ENCODE measurements around the gene GKN1. TPM values are rescaled to one million over a fixed set of nuclear protein-coding genes. Genes with fewer than 3 reads are reported as not detected.

GKN1 gene
- total RNA-seq, 2 experiments from 2014 or later, result not detected

GRCh38 chr2:68936889-68937288, 37.5 kb upstream of the GKN1 start:
- H3K4me3 Mint-ChIP-seq, result no peak overlapping the region
- no peak for TF ChIP-seq CTCF (IDR thresholded peaks at IDR 0.05)
- CTCF ChIA-PET, result interaction anchor here (1.0 kb wide), 1 partner anchor 11 kb away, joined by 3 read pairs; no protein-coding TSS in a partner anchor
- no peak for ATAC-seq (ENCODE audit: poor library complexity)
- Histone ChIP-seq H3K4me1 (ENCODE audit: insufficient read depth, low read length) (no peaks in the 10 kb centered on the region), H3K4me3 (ENCODE audit: low read length) (no peak overlapping the region), H3K9me3 (ENCODE audit: control insufficient read depth in 1 of 2, insufficient read depth in 1 of 2, low read length in 2 of 2) (no peaks in the 10 kb centered on the region), H3K36me3 (ENCODE audit: insufficient read depth, low read length) (no peaks in the 10 kb centered on the region), H3K27me3 (ENCODE audit: control insufficient read depth in 1 of 2, insufficient read depth in 2 of 2, low read length in 2 of 2) (peaks cover 0 to 4% of the 10 kb centered on the region in 2 experiments), H3K27ac (ENCODE audit: low read depth in 1 of 2, low read length in 2 of 2) (no peak overlapping the region)
- intact Hi-C loops (cut with DNase I, micrococcal nuclease), result no loop called here
- POLR2A ChIA-PET, result no interaction called here
- H3K27ac Mint-ChIP-seq, result no peak overlapping the region
- H3K36me3 Mint-ChIP-seq (ENCODE audit: low read depth), result no peaks in the 10 kb centered on the region
- DNase-seq, result no peak
- peaks cover 4% of the 10 kb centered on the region for H3K9me3 Mint-ChIP-seq
- peaks cover 16% of the 10 kb centered on the region for H3K27me3 Mint-ChIP-seq
- no peaks in the 10 kb centered on the region for H3K4me1 Mint-ChIP-seq (ENCODE audit: low read depth)

GRCh38 chr2:68937346-68938055, 36.9 kb upstream of the GKN1 start:
- no peaks in the 10 kb centered on the region for H3K4me1 Mint-ChIP-seq (ENCODE audit: low read depth)
- TF ChIP-seq CTCF (IDR thresholded peaks at IDR 0.05), result no peak
- no peak overlapping the region for H3K4me3 Mint-ChIP-seq
- H3K27ac ChIP-seq (ENCODE audit: low read depth in 1 of 2, low read length in 2 of 2), result no peak overlapping the region
- no peak for DNase-seq
- no peak for ATAC-seq (ENCODE audit: poor library complexity)
- H3K4me1 ChIP-seq (ENCODE audit: insufficient read depth, low read length), result no peaks in the 10 kb centered on the region
- H3K27ac Mint-ChIP-seq, result no peak overlapping the region
- CTCF ChIA-PET, result interaction anchor here (1.0 kb wide), 1 partner anchor 12 kb away, joined by 3 read pairs; no protein-coding TSS in a partner anchor
- H3K9me3 Mint-ChIP-seq, result peaks cover 4% of the 10 kb centered on the region
- intact Hi-C loops (cut with DNase I, micrococcal nuclease), result no loop called here
- H3K27me3 ChIP-seq (ENCODE audit: control insufficient read depth in 1 of 2, insufficient read depth in 2 of 2, low read length in 2 of 2), result peaks cover 0 to 4% of the 10 kb centered on the region in 2 experiments
- no peaks in the 10 kb centered on the region for H3K36me3 Mint-ChIP-seq (ENCODE audit: low read depth)
- no peaks in the 10 kb centered on the region for H3K9me3 ChIP-seq (ENCODE audit: control insufficient read depth in 1 of 2, insufficient read depth in 1 of 2, low read length in 2 of 2)
- no peaks in the 10 kb centered on the region for H3K36me3 ChIP-seq (ENCODE audit: insufficient read depth, low read length)
- POLR2A ChIA-PET, result no interaction called here
- no peak overlapping the region for H3K4me3 ChIP-seq (ENCODE audit: low read length)
- H3K27me3 Mint-ChIP-seq, result peaks cover 22% of the 10 kb centered on the region

GRCh38 chr2:68938938-68939337, 35.5 kb upstream of the GKN1 start:
- Mint-ChIP-seq H3K4me3 (no peak overlapping the region), H3K4me1 (ENCODE audit: low read depth) (peaks cover 4% of the 10 kb centered on the region), H3K36me3 (ENCODE audit: low read depth) (no peaks in the 10 kb centered on the region), H3K27ac (no peak overlapping the region), H3K27me3 (peaks cover 32% of the 10 kb centered on the region), H3K9me3 (peaks cover 4% of the 10 kb centered on the region)
- Histone ChIP-seq H3K36me3 (ENCODE audit: insufficient read depth, low read length) (no peaks in the 10 kb centered on the region), H3K27ac (ENCODE audit: low read depth in 1 of 2, low read length in 2 of 2) (no peak overlapping the region), H3K4me1 (ENCODE audit: insufficient read depth, low read length) (peaks cover 6% of the 10 kb centered on the region), H3K9me3 (ENCODE audit: control insufficient read depth in 1 of 2, insufficient read depth in 1 of 2, low read length in 2 of 2) (peaks cover 0 to 1% of the 10 kb centered on the region in 2 experiments), H3K27me3 (ENCODE audit: control insufficient read depth in 1 of 2, insufficient read depth in 2 of 2, low read length in 2 of 2) (peaks cover 0 to 4% of the 10 kb centered on the region in 2 experiments), H3K4me3 (ENCODE audit: low read length) (no peak overlapping the region)
- ATAC-seq (ENCODE audit: poor library complexity), result no peak
- ChIA-PET POLR2A (no interaction called here), CTCF (no interaction called here)
- no peak for TF ChIP-seq CTCF (IDR thresholded peaks at IDR 0.05)
- DNase-seq, result no peak
- intact Hi-C loops (cut with DNase I, micrococcal nuclease), result no loop called here

Data from CD4-positive, alpha-beta T cell (primary cell).